K562 (cell line): ENCODE data around the gene LDLRAD1. TPM values are rescaled to one million over a fixed set of nuclear protein-coding genes. Genes with fewer than 3 reads are reported as not detected.
A peak's percentile ranks its signal among the peaks of the same experiment; 100 is the strongest.

Experiments
- ATAC-seq: fragments of 200-7000 bp; cut with Tn5 transposase; 3 replicates; pipeline ENCODE4 v1.9.1; 2020; ENCODE audit warnings: moderate library complexity
- BruUV-seq: library from RNA; stranded (reverse); fragments of 400-500 nt; replicated peaks from 2 replicates; lab custom pipeline; 2021; lab: Mats Ljungman, UMichigan
- CTCF ChIA-PET: fragments of 300-600 bp; formaldehyde crosslinking; extraction: SDS; loops from one replicate; lab custom pipeline; 2021; ENCODE audit warnings: low intra/inter-chr PET ratio; lab: Yijun Ruan, JAX
- POLR2A ChIA-PET: fragments of 300-600, 350-650 bp; sonication (Branson Sonifier 250); formaldehyde crosslinking; extraction: SDS; loops from one replicate; lab custom pipeline; 2021; ENCODE audit warnings: antibody characterized with exemption, inconsistent platforms; lab: Yijun Ruan, JAX
- DNase-seq, 4 experiments: peaks; one replicate each; pipeline versions ENCODE4 v3.0.0 to v3.0.0-alpha.2; 2011 to 2018; ENCODE audit warnings: low spot score in 3 of 4, mixed read lengths in 3 of 4; ENCODE audit errors: extremely low read depth in 1 of 4
- FAIRE-seq: peaks from 2 replicates; lab custom pipeline; 2011; peaks lifted over from hg19 to GRCh38; lab: Jason Lieb, UNC
- H2AFZ ChIP-seq: 2 replicates; pipeline ENCODE4 v1.6.0; 2011; ENCODE audit warnings: low read depth, low read length, control low read depth, inconsistent platforms
- H3K27ac ChIP-seq: fragments of 200-600 bp; 3 replicates; pipeline ENCODE4 v1.8.0; 2011; ENCODE audit warnings: low read depth, mild to moderate bottlenecking, control low read depth, inconsistent platforms, low read length, moderate library complexity, mixed read lengths; ENCODE audit errors: extremely low read depth
- H3K27me3 ChIP-seq, 2 experiments: fragments of 300-600 bp in 1 of 2; 2 replicates in 1 of 2; 3 replicates in 1 of 2; pipeline versions ENCODE4 v1.6.0 to v1.8.0; 2011; ENCODE audit warnings: inconsistent platforms in 2 of 2, low read length in 2 of 2, mild to moderate bottlenecking in 1 of 2, mixed read lengths in 1 of 2, moderate library complexity in 1 of 2; ENCODE audit not compliant: control insufficient read depth in 2 of 2, insufficient read depth in 2 of 2
- H3K36me3 ChIP-seq: fragments of 300-600 bp; 3 replicates; pipeline ENCODE4 v1.8.0; 2011; ENCODE audit warnings: mild to moderate bottlenecking, low read length, inconsistent platforms; ENCODE audit not compliant: control insufficient read depth, insufficient read depth
- H3K4me1 ChIP-seq, 2 experiments: fragments of 200-600 bp in 1 of 2; replicated peaks in 1 of 2; 2 replicates in 1 of 2; 3 replicates in 1 of 2; pipeline versions ENCODE4 v1.5.1 to v1.8.0; 2011; ENCODE audit warnings: inconsistent platforms in 2 of 2, low read length in 2 of 2, mild to moderate bottlenecking in 1 of 2, mixed read lengths in 1 of 2, moderate library complexity in 1 of 2; ENCODE audit not compliant: control insufficient read depth in 2 of 2, insufficient read depth in 2 of 2
- H3K4me2 ChIP-seq: 2 replicates; pipeline ENCODE4 v1.6.1; 2011; ENCODE audit warnings: low read length, control low read depth, inconsistent platforms, mixed read lengths; ENCODE audit not compliant: insufficient read depth
- H3K4me3 ChIP-seq: fragments of 200-600 bp; sonication (generic), shearing (Covaris generic); 2 replicates; pipeline ENCODE4 v1.5.1; 2016; ENCODE audit warnings: control low read depth, inconsistent platforms
- H3K79me2 ChIP-seq: fragments of 200-600 bp; 3 replicates; pipeline ENCODE4 v1.8.0; 2011; ENCODE audit warnings: low read length, inconsistent platforms; ENCODE audit not compliant: control insufficient read depth, insufficient read depth
- H3K9ac ChIP-seq, 2 experiments: 2 replicates each; pipeline versions ENCODE4 v1.6.0 to v1.6.1; 2011; ENCODE audit warnings: low read depth in 2 of 2, low read length in 2 of 2, control low read depth in 1 of 2, inconsistent platforms in 1 of 2, mild to moderate bottlenecking in 1 of 2, mixed read lengths in 1 of 2; ENCODE audit not compliant: insufficient read depth in 1 of 2
- H3K9me1 ChIP-seq: one replicate; pipeline ENCODE4 v1.6.0; 2011; ENCODE audit warnings: inconsistent platforms, mild to moderate bottlenecking, low read length, moderate library complexity; ENCODE audit not compliant: control insufficient read depth, insufficient read depth
- H3K9me3 ChIP-seq: replicated peaks from 2 replicates; pipeline ENCODE4 v1.5.1; 2011; ENCODE audit warnings: low read depth, low read length, inconsistent platforms; ENCODE audit not compliant: control insufficient read depth, insufficient read depth
- H4K20me1 ChIP-seq: replicated peaks from 2 replicates; pipeline ENCODE4 v1.6.1; 2011; ENCODE audit warnings: low read length, inconsistent platforms, mixed read lengths; ENCODE audit not compliant: control insufficient read depth, insufficient read depth
- NUFIP1 ChIP-seq: fragments of 450-650 bp; IDR thresholded peaks from 2 replicates; pipeline ENCODE4 v1.6.1; 2018; ENCODE audit not compliant: partially characterized antibody
- PHTF2 ChIP-seq: fragments of 250-450 bp; sonication (Bioruptor Pico); IDR thresholded peaks from 2 replicates; pipeline ENCODE4 v1.5.0; 2021; ENCODE audit warnings: mild to moderate bottlenecking
- ZFP36 ChIP-seq: fragments of 150-350 bp; IDR thresholded peaks from 2 replicates; pipeline ENCODE4 v1.6.1; 2018; ENCODE audit warnings: low read length, low read depth; ENCODE audit not compliant: partially characterized antibody
- WGBS: fragments of 100-300 bp; shearing (Covaris generic); methylation state at CpG from one replicate; pipeline ENCODE4 v1.1.6; 2016; ENCODE audit warnings: low coverage, mixed read lengths; ENCODE audit not compliant: insufficient coverage; ENCODE audit errors: missing lambda C conversion rate; 5-methylcytosine and 5-hydroxymethylcytosine counted together
- in situ Hi-C: fragments of 300-500 bp; cut with MboI; formaldehyde crosslinking; loops from 4 replicates; pipeline ENCODE4 v1.15.0; 2018; ENCODE audit warnings: inconsistent platforms, mixed read lengths
- intact Hi-C: fragments of 100-400 bp; cut with micrococcal nuclease; formaldehyde crosslinking; loops from 2 replicates; pipeline ENCODE4 v1.14.2; 2022
- polyA plus RNA-seq, 8 experiments: library from polyadenylated mRNA; depleted of rRNA in 4 of 8; stranded (reverse) in 5 of 8; unstranded in 3 of 8; fragments of >200 nt; fragmentation: Nextera tagmentation in 2 of 8; fragmentation: Illumina TruSeq in 1 of 8; extraction: Ambion mirVana in 2 of 8; extraction: Trizol in 1 of 8; gene quantifications; 2 replicates each; pipeline versions ENCODE4 v1.2.1 to v1.2.3, GENCODE V29; 2011 to 2014; ENCODE audit warnings: inconsistent platforms in 1 of 8, missing spikeins in 1 of 8
- total RNA-seq, 7 experiments: library from RNA; depleted of rRNA in 6 of 7; stranded (reverse); fragments of >200 nt in 6 of 7; fragmentation: Illumina TruSeq in 2 of 7; extraction: Trizol in 2 of 7; gene quantifications; 2 replicates each; pipeline versions ENCODE4 v1.2.1 to v1.2.3, GENCODE V29; 2011 to 2021; ENCODE audit warnings: low replicate concordance in 1 of 7

Gene LDLRAD1
- total and polyA plus RNA-seq, 9 of the 15 experiments (the other 6 are each of a cell fraction or from before 2014, with no cell fraction given) = not detected

GRCh38 chr1:54014009-54014629, 3.9 kb downstream of the LDLRAD1 start (continued):
- TF ChIP-seq PHTF2 (CRISPR knock-in tag) = no peak
- TF ChIP-seq, all 486 proteins: peak for 0

GRCh38 chr1:54013393-54014008, 4.5 kb downstream of the LDLRAD1 start:
- Histone ChIP-seq H4K20me1 (0 out of 2 replicates have a peak, but pooled peaks cover 11% of the 10 kb centered on the region), H3K4me1 (peaks cover 0 to 10% of the 10 kb centered on the region in 2 experiments; a peak in 3 of 5 replicates), H3K4me2 (no peak overlapping the region), H3K9me3 (no peaks in the 10 kb centered on the region), H3K9ac (no peak overlapping the region), H3K27ac (no peak overlapping the region), H3K4me3 (no peak overlapping the region), H3K27me3 (peaks cover 65 to 89% of the 10 kb centered on the region in 2 experiments), H3K9me1 (no peaks in the 10 kb centered on the region), H2AFZ (no peak overlapping the region), H3K36me3 (no peaks in the 10 kb centered on the region), H3K79me2 (no peaks in the 10 kb centered on the region)
- intact Hi-C loops = no loop called here
- WGBS = 4% methylated on average over 8 of the region's 8 CpGs
- ChIA-PET CTCF (no interaction called here), POLR2A (interaction anchor here (0.8 kb wide), 1 partner anchor 10 kb away, joined by 3 read pairs; no protein-coding TSS in a partner anchor)
- DNase-seq (no peak), FAIRE-seq (no peak), ATAC-seq (no peak)
- no TSS peak for BruUV-seq
- in situ Hi-C loops = no loop called here
- peak; percentile 43 for TF ChIP-seq ZFP36
- no peak for TF ChIP-seq NUFIP1
